Measurements from ENCODE around the gene RAP1A.

The RAP1A gene

DNA sequence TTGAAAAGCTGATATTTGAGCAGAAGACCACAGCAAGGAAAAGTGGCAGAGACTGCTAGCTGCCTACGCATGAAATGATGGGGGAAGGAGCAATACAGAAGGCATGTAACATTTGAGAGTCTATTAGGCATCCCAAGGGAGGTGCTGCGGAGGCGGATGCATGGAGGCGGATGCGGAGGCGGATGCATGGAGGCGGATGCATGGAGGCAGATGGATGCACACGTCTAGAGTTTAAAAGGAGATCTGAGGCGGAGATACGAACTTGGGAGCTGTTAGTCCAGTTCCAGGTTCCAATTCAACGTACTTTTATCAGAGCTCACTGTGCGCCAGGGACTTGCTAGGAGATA, 135.4 kb downstream of the RAP1A start:
- no peak for DNase-seq (ENCODE audit: low read depth in 1 of 2, low spot score in 1 of 2)

DNA sequence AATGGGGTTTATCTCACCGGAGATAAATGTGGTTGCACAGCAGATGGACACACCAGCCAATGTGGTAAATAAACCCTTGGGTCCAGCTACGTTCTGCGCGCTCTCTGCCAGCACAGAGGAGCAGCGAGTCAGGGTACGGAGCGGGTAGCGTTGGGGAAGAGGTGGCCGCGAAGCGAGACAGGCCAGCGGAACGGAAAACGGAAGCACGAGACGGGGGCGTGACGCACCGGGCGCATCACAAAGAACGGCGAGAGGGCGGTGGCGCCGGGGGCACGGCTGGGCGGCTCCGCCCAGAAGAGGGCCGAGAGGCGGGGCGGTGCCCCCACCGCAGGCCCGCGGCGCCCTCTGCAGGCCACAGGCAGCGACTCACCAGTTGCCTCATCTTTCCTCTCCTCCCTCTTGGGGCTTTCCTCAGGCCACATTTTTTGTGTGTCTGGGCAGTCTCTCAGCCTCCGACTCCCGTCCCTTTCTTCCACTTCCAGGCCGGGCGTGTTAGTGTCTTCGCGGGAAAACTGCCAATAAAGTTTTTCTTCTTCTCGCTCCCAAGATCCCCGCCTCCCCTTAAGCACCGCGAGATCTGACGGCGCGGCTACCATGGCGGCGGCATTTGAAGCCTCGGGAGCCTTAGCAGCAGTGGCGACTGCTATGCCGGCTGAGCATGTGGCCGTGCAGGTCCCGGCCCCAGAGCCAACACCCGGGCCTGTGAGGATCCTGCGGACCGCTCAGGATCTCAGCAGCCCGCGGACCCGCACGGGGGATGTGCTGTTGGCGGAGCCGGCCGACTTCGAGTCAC, 135.9 kb downstream of the RAP1A start, which contains the start of gene DDX20:
DDX20 (plus strand) TSS at position 571 of the 793 bp plus-strand sequence; CDS start at position 595, 24 bp downstream.
- peak; percentile 82 to 89 for DNase-seq (ENCODE audit: low read depth in 1 of 2, low spot score in 1 of 2)

DNA sequence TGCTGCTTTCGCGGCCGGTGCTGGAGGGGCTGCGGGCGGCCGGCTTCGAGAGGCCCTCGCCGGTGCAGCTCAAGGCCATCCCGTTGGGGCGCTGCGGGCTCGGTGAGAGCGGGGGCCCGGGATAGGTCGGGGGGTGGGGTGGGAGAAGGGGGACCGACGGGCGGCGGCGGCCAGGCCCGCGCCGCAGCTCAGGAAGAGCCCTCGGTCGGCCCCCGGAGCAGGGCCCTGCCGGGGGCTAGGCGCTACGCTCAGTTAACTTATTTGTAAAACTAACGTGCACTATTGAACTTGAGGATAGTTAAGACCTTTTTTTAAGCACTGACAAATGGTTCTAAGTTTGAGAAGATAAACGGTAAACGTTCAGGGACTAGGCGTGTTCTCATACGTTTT, 136.5 kb downstream of the RAP1A start:
- no peak for DNase-seq (ENCODE audit: low read depth in 1 of 2, low spot score in 1 of 2)

DNA sequence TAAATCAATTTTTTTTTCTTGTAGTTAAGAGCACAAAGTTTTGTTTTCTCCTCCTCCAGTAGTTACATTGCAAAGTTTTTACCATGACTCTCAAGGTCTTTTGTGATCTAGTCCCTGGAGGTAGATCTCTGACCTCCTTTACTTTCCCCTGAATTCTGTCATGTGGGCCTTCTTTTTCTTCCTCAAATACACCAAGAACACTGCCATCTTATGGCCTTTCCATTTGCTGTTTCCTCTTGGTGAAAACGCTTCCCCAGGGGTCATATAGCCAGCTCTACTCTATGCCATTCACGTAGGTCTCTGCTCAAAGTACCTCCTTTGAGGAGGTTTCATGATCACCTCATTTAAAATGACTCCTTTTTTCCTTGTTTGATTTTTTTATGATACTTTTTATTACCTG, 138.8 kb downstream of the RAP1A start:
- DNase-seq (ENCODE audit: low read depth in 1 of 2, low spot score in 1 of 2), result no peak

DNA sequence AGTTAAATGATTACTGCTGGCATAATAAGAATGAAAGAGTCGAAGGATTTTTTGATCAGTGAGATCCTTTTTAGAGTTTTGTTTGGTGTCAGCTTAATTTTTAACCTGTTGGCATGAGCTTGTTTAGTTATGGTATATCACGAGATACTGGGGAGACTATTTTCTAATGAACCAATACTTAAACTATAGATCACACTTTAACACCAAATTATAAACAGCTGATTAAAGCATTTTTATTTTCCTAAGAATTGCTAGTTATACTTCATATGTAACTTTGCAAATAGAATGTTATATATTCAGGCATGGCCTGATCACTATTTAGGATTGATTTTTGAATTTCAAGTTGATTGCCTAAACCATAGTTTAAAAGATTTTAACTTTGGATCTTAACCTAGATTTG, 142.1 kb downstream of the RAP1A start:
- no peak for DNase-seq (ENCODE audit: low read depth in 1 of 2, low spot score in 1 of 2)

DNA sequence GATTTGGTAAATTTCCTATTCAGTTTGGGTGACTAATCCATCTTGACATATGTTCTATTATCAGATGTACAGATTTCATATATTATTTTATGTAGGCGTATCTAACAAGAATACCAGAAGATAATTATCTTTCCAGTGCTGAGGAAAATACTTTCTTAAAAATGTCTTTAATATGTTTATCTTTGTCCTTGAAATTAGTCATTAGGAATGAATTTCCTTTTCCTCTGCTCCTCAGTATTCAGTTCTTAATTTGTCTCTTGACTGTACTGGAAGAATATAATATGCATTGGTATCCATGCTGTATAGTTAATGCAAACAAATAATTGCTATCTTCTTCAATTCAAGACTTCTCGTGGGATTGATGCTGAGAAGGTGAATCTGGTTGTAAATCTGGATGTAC, 142.7 kb downstream of the RAP1A start:
- DNase-seq (ENCODE audit: low read depth in 1 of 2, low spot score in 1 of 2), result no peak
